Measurements from ENCODE around the gene COPRS. TPM values are rescaled to one million over a fixed set of nuclear protein-coding genes. Genes with fewer than 3 reads are reported as not detected.
A peak's percentile ranks its signal among the peaks of the same experiment; 100 is the strongest.
"Not testable (repeated sequence)": the region's sequence is repeated elsewhere in the genome, so short reads cannot be mapped to it uniquely, and the experiment has no call there.

COPRS gene
- polyA plus RNA-seq, 2 donors: 18.5 to 26.8 TPM

DNA sequence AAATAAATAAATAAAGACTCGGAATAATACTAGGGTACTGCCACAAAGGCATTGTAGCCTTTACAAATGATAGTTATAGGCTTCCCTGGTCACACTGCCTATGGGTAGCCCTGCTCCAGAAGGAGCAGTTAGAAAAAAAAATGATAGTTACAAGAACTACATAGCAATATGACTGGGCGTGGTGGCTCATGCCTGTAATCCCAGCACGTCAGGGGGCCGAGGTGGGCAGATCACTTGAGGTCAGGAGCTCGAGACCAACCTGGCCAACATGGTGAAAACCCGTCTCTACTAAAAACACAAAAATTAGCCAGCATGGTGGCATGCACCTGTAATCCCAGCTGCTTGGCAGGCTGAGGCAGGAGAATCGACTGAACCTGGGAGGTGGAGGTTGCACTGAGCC lies 40.2 kb downstream of the COPRS start:
- not testable (repeated sequence) for H3K27ac ChIP-seq (ENCODE audit: low read depth in 2 of 2, low read length in 1 of 2); H3K4me3 ChIP-seq (ENCODE audit: low read depth in 1 of 2, low read length in 2 of 2); H3K27me3 ChIP-seq (ENCODE audit: control insufficient read depth in 1 of 2, insufficient read depth in 2 of 2, low read length in 2 of 2); H3K9me3 ChIP-seq (ENCODE audit: control insufficient read depth in 2 of 2, insufficient read depth in 1 of 2, low read depth in 1 of 2, low read length in 1 of 2); H3K36me3 ChIP-seq (ENCODE audit: control insufficient read depth in 2 of 2, insufficient read depth in 2 of 2, low read length in 1 of 2); H3K4me1 ChIP-seq (ENCODE audit: control insufficient read depth in 2 of 2, insufficient read depth in 2 of 2, low read length in 1 of 2)
- WGBS, 2 donors: 92 to 93% methylated on average over 7 of the region's 7 CpGs

DNA sequence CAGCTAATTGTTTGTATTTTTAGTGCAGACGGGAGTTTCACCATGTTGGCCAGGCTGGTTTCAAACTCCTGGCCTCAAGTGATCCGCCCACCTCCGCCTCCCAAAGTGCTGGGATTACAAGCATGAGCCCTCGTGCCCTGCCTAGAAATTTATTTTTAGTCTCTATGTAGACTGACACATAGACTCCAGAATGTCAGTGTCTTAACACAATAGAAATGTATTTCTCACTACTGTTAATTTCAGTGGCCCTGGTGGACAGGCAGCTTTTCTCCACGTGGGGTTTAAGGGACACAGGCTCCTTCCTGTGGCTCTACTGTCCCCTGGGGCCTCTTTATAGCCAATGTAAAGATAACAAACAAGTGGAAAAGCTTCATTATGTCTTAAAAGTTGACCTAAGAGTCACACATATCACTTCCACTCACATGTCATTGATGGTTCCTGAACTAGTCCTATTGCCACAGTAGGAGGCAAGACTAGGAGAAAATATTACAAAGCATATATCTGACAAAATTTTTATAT lies 43.8 kb downstream of the COPRS start:
- no peak overlapping the region for H3K27ac ChIP-seq (ENCODE audit: low read depth in 2 of 2, low read length in 1 of 2)
- no peaks in the 10 kb centered on the region for H3K27me3 ChIP-seq (ENCODE audit: control insufficient read depth in 1 of 2, insufficient read depth in 2 of 2, low read length in 2 of 2)
- H3K4me1 ChIP-seq (ENCODE audit: control insufficient read depth in 2 of 2, insufficient read depth in 2 of 2, low read length in 1 of 2): no peaks in the 10 kb centered on the region
- H3K4me3 ChIP-seq (ENCODE audit: low read depth in 1 of 2, low read length in 2 of 2): no peak overlapping the region
- no peaks in the 10 kb centered on the region for H3K36me3 ChIP-seq (ENCODE audit: control insufficient read depth in 2 of 2, insufficient read depth in 2 of 2, low read length in 1 of 2)
- H3K9me3 ChIP-seq (ENCODE audit: control insufficient read depth in 2 of 2, insufficient read depth in 1 of 2, low read depth in 1 of 2, low read length in 1 of 2): no peaks in the 10 kb centered on the region
- 70 to 73% methylated on average over 5 of the region's 5 CpGs for WGBS, 2 donors

DNA sequence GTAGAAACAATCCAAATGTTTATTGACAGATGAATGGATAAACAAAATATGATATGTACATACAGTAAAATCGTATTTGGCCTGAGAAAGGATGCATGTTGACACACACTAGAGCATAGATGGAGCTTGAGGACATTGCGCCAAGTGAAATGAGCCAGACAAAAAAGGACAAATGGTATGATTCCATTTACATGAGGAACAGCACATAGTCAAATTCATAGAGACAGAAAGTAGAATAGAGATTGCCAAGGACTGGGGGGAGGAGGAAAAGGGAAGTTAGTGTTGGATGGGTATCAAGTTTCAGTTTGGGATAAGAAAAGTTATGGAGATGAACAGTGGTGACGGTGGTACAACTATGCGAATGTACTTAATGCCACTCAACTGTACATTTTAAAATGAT lies 47.9 kb downstream of the COPRS start:
- H3K9me3 ChIP-seq (ENCODE audit: control insufficient read depth in 2 of 2, insufficient read depth in 1 of 2, low read depth in 1 of 2, low read length in 1 of 2): no peaks in the 10 kb centered on the region
- no peak overlapping the region for H3K27ac ChIP-seq (ENCODE audit: low read depth in 2 of 2, low read length in 1 of 2)
- 47% methylated on average over 4 of the region's 4 CpGs for WGBS, 2 donors
- no peaks in the 10 kb centered on the region for H3K4me1 ChIP-seq (ENCODE audit: control insufficient read depth in 2 of 2, insufficient read depth in 2 of 2, low read length in 1 of 2)
- no peak overlapping the region for H3K4me3 ChIP-seq (ENCODE audit: low read depth in 1 of 2, low read length in 2 of 2)
- H3K27me3 ChIP-seq (ENCODE audit: control insufficient read depth in 1 of 2, insufficient read depth in 2 of 2, low read length in 2 of 2): no peaks in the 10 kb centered on the region
- H3K36me3 ChIP-seq (ENCODE audit: control insufficient read depth in 2 of 2, insufficient read depth in 2 of 2, low read length in 1 of 2): no peaks in the 10 kb centered on the region

DNA sequence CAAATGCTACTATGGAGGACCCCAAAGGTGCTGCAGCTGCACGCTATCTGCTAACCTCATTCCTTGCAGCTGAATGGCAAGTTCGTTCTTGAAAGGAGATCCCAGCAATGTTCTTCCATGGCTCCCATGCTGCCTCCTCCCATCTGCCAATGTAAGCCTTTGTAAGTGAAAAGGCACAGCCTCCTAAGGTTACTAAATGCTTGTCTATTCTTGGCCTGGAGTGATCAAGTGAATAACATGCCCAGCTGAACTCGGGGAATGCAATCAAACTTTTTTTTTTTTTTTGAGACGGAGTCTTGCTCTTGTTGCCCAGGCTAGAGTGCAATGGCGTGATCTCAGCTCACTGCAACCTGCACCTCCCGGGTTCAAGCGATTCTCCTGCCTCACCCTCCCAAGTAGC lies 49.2 kb downstream of the COPRS start:
- H3K9me3 ChIP-seq (ENCODE audit: control insufficient read depth in 2 of 2, insufficient read depth in 1 of 2, low read depth in 1 of 2, low read length in 1 of 2); H3K4me1 ChIP-seq (ENCODE audit: control insufficient read depth in 2 of 2, insufficient read depth in 2 of 2, low read length in 1 of 2); H3K36me3 ChIP-seq (ENCODE audit: control insufficient read depth in 2 of 2, insufficient read depth in 2 of 2, low read length in 1 of 2); H3K4me3 ChIP-seq (ENCODE audit: low read depth in 1 of 2, low read length in 2 of 2); H3K27ac ChIP-seq (ENCODE audit: low read depth in 2 of 2, low read length in 1 of 2); H3K27me3 ChIP-seq (ENCODE audit: control insufficient read depth in 1 of 2, insufficient read depth in 2 of 2, low read length in 2 of 2): not testable (repeated sequence)
- whole genome bisulfite sequencing, 2 donors: 47 to 71% methylated on average over 7 of the region's 7 CpGs

DNA sequence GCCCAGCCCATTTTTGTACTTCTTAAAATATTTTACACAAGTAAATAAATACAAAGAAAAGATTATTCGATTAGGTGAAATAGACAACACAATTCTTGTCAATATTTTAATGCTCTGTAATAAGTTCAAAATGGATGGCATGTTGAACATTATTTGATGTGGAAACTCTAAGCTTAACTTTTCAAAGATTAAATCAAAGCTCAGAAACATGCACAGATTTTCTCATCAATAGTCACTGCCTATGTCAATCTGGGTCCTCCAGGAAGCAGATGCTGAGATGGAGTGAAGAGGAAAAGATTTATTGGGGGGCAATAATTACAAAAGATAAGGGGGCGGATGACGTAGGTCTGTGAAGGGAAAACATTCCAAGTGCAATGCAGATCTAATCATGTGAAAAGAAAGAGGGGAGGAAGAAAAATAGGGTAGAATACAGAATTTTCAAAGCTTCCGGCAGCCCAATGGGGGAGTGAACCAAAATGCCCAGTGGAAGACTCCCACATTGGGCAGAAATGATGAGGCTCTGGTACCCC lies 50.5 kb downstream of the COPRS start:
- WGBS, 2 donors: 91 to 95% methylated on average over 4 of the region's 4 CpGs
- Histone ChIP-seq H3K27me3 (ENCODE audit: control insufficient read depth in 1 of 2, insufficient read depth in 2 of 2, low read length in 2 of 2) (no peaks in the 10 kb centered on the region), H3K4me1 (ENCODE audit: control insufficient read depth in 2 of 2, insufficient read depth in 2 of 2, low read length in 1 of 2) (peaks cover 0 to 4% of the 10 kb centered on the region in 2 donors), H3K27ac (ENCODE audit: low read depth in 2 of 2, low read length in 1 of 2) (no peak overlapping the region), H3K36me3 (ENCODE audit: control insufficient read depth in 2 of 2, insufficient read depth in 2 of 2, low read length in 1 of 2) (no peaks in the 10 kb centered on the region), H3K4me3 (ENCODE audit: low read depth in 1 of 2, low read length in 2 of 2) (no peak overlapping the region), H3K9me3 (ENCODE audit: control insufficient read depth in 2 of 2, insufficient read depth in 1 of 2, low read depth in 1 of 2, low read length in 1 of 2) (no peaks in the 10 kb centered on the region)

DNA sequence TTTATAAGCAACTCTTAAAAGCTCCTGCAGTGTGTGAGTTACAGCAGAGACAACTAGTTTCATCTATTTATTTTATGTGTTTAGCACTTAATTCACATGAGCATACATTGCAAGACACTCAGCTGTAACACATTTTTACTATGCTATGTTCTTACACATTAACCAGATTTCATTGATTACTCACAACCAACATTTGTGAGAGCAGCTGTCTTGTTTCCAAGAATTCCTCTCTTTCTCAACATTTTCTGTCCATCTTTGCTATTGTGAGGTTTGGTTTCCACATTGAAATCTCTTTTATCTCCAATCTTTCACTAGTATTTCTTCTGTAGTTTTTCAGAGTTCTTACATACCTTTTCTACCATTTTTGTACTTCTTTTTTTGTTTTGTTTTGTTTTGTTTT lies 51.2 kb downstream of the COPRS start:
- Histone ChIP-seq H3K4me1 (ENCODE audit: control insufficient read depth in 2 of 2, insufficient read depth in 2 of 2, low read length in 1 of 2) (peaks cover 0 to 4% of the 10 kb centered on the region in 2 donors), H3K9me3 (ENCODE audit: control insufficient read depth in 2 of 2, insufficient read depth in 1 of 2, low read depth in 1 of 2, low read length in 1 of 2) (no peaks in the 10 kb centered on the region), H3K4me3 (ENCODE audit: low read depth in 1 of 2, low read length in 2 of 2) (no peak overlapping the region), H3K36me3 (ENCODE audit: control insufficient read depth in 2 of 2, insufficient read depth in 2 of 2, low read length in 1 of 2) (no peaks in the 10 kb centered on the region), H3K27ac (ENCODE audit: low read depth in 2 of 2, low read length in 1 of 2) (no peak overlapping the region), H3K27me3 (ENCODE audit: control insufficient read depth in 1 of 2, insufficient read depth in 2 of 2, low read length in 2 of 2) (no peaks in the 10 kb centered on the region)

DNA sequence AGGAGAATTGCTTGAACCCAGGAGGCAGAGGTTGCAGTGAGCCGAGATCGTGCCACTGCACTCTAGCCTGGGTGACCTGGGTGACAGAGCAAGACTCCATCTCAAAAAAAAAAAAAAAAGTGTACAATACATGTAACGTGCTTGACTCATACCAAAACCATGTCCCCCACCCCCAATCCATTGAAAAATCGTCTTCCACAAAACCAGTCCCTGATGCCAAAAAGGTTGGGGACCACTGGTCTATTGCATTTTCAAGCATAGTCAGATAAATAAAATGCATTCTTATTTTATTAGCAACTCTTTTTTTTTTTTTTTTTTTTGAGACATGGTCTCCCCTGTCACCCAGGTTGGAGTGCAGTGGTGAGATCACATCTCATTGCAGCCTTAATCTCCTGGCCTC lies 52.1 kb downstream of the COPRS start:
- WGBS, 2 donors: 80 to 91% methylated on average over 4 of the region's 4 CpGs
- Histone ChIP-seq H3K36me3 (ENCODE audit: control insufficient read depth in 2 of 2, insufficient read depth in 2 of 2, low read length in 1 of 2) (no peaks in the 10 kb centered on the region), H3K4me3 (ENCODE audit: low read depth in 1 of 2, low read length in 2 of 2) (no peak overlapping the region), H3K9me3 (ENCODE audit: control insufficient read depth in 2 of 2, insufficient read depth in 1 of 2, low read depth in 1 of 2, low read length in 1 of 2) (no peaks in the 10 kb centered on the region), H3K4me1 (ENCODE audit: control insufficient read depth in 2 of 2, insufficient read depth in 2 of 2, low read length in 1 of 2) (peaks cover 0 to 4% of the 10 kb centered on the region in 2 donors), H3K27me3 (ENCODE audit: control insufficient read depth in 1 of 2, insufficient read depth in 2 of 2, low read length in 2 of 2) (no peaks in the 10 kb centered on the region), H3K27ac (ENCODE audit: low read depth in 2 of 2, low read length in 1 of 2) (no peak overlapping the region)

DNA sequence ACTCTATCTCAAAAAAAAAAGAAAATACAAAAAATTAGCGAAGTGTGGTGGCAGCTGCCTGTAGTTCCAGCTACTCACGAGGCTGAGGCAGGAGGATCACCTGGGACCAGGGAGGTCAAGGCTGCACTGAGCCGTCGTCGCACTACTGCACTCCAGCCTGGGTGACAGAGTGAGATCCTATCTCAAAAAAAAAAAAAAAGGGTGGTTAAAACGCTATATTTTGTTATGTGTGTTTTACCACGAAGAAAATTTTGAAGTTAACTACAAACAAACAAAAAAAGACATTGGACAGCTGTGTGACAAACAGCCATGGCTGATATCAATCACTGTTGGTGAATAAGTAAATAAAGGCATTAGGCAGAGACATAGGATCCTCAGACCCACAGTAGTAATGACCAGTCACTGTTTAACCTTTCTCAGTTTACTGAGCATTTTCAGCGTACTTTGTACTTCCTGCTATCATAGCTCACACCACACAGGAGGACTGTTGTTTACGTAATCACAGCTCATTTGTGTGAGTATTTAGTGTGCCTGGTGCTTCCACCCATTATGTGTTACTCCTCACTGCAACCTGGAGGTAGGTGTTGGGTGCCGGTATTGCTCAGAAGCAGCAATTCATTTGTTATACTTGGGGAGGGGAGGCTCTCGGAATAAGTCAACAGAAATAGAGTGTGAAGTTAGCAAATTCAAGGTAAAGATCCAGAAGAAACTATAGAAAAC lies 55.4 kb downstream of the COPRS start:
- no peak overlapping the region for H3K4me3 ChIP-seq (ENCODE audit: low read depth in 1 of 2, low read length in 2 of 2)
- no peaks in the 10 kb centered on the region for H3K27me3 ChIP-seq (ENCODE audit: control insufficient read depth in 1 of 2, insufficient read depth in 2 of 2, low read length in 2 of 2)
- H3K27ac ChIP-seq (ENCODE audit: low read depth in 2 of 2, low read length in 1 of 2): peak overlapping the region in 1 of 2 donors; percentile 42
- H3K36me3 ChIP-seq (ENCODE audit: control insufficient read depth in 2 of 2, insufficient read depth in 2 of 2, low read length in 1 of 2): no peaks in the 10 kb centered on the region
- 50 to 67% methylated on average over 11 of the region's 11 CpGs for WGBS, 2 donors
- H3K9me3 ChIP-seq (ENCODE audit: control insufficient read depth in 2 of 2, insufficient read depth in 1 of 2, low read depth in 1 of 2, low read length in 1 of 2): no peaks in the 10 kb centered on the region
- H3K4me1 ChIP-seq (ENCODE audit: control insufficient read depth in 2 of 2, insufficient read depth in 2 of 2, low read length in 1 of 2): peaks cover 0 to 4% of the 10 kb centered on the region in 2 donors

DNA sequence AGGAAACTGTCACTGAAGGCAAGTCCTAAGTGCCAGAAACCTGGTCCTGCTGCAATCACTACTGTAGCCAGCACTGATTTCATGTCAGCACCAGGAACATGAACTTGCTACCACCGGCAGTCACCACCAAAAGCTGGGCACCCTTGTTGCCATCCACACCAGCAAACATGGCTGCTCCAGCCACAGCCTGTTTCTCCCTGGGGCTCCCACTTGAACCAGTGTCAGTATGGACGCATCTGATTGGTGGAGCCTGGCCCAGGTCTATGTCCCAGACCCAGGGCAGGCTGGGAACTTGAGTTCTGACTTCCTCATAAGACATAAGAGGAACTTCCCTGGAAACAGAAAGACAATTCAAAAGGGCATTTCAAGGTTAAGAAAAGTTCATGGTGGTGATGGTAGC lies 56.5 kb downstream of the COPRS start:
- no peaks in the 10 kb centered on the region for H3K36me3 ChIP-seq (ENCODE audit: control insufficient read depth in 2 of 2, insufficient read depth in 2 of 2, low read length in 1 of 2)
- no peaks in the 10 kb centered on the region for H3K27me3 ChIP-seq (ENCODE audit: control insufficient read depth in 1 of 2, insufficient read depth in 2 of 2, low read length in 2 of 2)
- H3K4me1 ChIP-seq (ENCODE audit: control insufficient read depth in 2 of 2, insufficient read depth in 2 of 2, low read length in 1 of 2): peaks cover 0 to 4% of the 10 kb centered on the region in 2 donors
- WGBS, 2 donors: 92 to 93% methylated on average over 2 of the region's 2 CpGs
- no peak overlapping the region for H3K4me3 ChIP-seq (ENCODE audit: low read depth in 1 of 2, low read length in 2 of 2)
- H3K9me3 ChIP-seq (ENCODE audit: control insufficient read depth in 2 of 2, insufficient read depth in 1 of 2, low read depth in 1 of 2, low read length in 1 of 2): no peaks in the 10 kb centered on the region
- no peak overlapping the region for H3K27ac ChIP-seq (ENCODE audit: low read depth in 2 of 2, low read length in 1 of 2)
